Testis (tissue), 2 donors: ENCODE measurements around the gene CEP68.

ENCODE experiments used
- CTCF ChIP-seq, 3 experiments: fragments of 450-650 bp in 2 of 3; fragments of 200-600 bp in 1 of 3; sonication (generic) in 1 of 3; IDR thresholded peaks; one replicate each; pipeline ENCODE4 v1.5.1; 2016 to 2019; ENCODE audit warnings: antibody characterized with exemption in 3 of 3, mild to moderate bottlenecking in 2 of 3, moderate library complexity in 1 of 3
- POLR2A ChIP-seq: fragments of 450-650 bp; IDR thresholded peaks from one replicate; pipeline ENCODE4 v1.6.1; 2017; ENCODE audit warnings: antibody characterized with exemption, mild to moderate bottlenecking, moderate library complexity

- TF ChIP-seq POLR2A (no peak), CTCF (IDR thresholded peaks at IDR 0.05) (no peak)
These were observed 60.4 kb downstream of the CEP68 start for GRCh38 chr2:65116645-65117044.
